ENCODE measurements around the gene PARP12. TPM values are rescaled to one million over a fixed set of nuclear protein-coding genes. Genes with fewer than 3 reads are reported as not detected.

The PARP12 gene
- total and polyA plus RNA-seq, 10 of the 15 experiments (the other 5 are each of a cell fraction or from before 2014, with no cell fraction given), result 0.98 to 51.8 (median 18.0) TPM

GRCh38 chr7:140057143-140057535 lies 5.6 kb downstream of the PARP12 start:
- H3K36me3 ChIP-seq (ENCODE audit: control insufficient read depth in 2 of 2, insufficient read depth in 2 of 2, low read length in 1 of 2), result no peaks in the 10 kb centered on the region; a peak in 1 of 4 replicates
- ChIA-PET POLR2A (no interaction called here), SMC1A (ENCODE audit: uncharacterized antibody, unreplicated experiment) (interaction anchor here (0.9 to 1.3 kb wide), 2 partner anchors 8 to 23 kb away, joined by 3 to 5 read pairs; no protein-coding TSS in a partner anchor), RAD21 (ENCODE audit: unreplicated experiment) (interaction anchor here (0.5 to 0.6 kb wide), 2 partner anchors 326 to 617 kb away, joined by 3 read pairs; no protein-coding TSS in a partner anchor), CTCF (interaction anchor here (1.0 kb wide), 1 partner anchor 411 kb away, joined by 4 read pairs; no protein-coding TSS in a partner anchor)
- H3K9me3 ChIP-seq (replicated peaks; ENCODE audit: control insufficient read depth, insufficient read depth, low read length), result no peaks in the 10 kb centered on the region
- WGBS (ENCODE audit: insufficient coverage, insufficient replicate concordance, low lambda C conversion rate, missing lambda C conversion rate), result 74% methylated on average over 3 of the region's 3 CpGs
- H3K27me3 ChIP-seq (replicated peaks in 1 of 2; ENCODE audit: control insufficient read depth in 2 of 2, insufficient read depth in 2 of 2, low read length in 1 of 2), result no peaks in the 10 kb centered on the region
- peaks cover 27% of the 10 kb centered on the region for H3K4me1 ChIP-seq (ENCODE audit: control insufficient read depth, insufficient read depth, low read length)
- H3K4me2 ChIP-seq (ENCODE audit: control insufficient read depth, insufficient read depth), result no peak overlapping the region
- intact Hi-C loops (cut with micrococcal nuclease; ENCODE audit: unreplicated experiment), result no loop called here
- no peak overlapping the region for H3K27ac ChIP-seq (ENCODE audit: control insufficient read depth, insufficient read depth)
- DNase-seq (ENCODE audit: low read depth, low spot score) (no peak), FAIRE-seq (no peak), ATAC-seq (no peak)
- H4K20me1 ChIP-seq (ENCODE audit: control insufficient read depth, insufficient read depth), result peaks cover 4% of the 10 kb centered on the region; the same call in 1 of the 2 replicates
- H2AFZ ChIP-seq (ENCODE audit: control insufficient read depth, low read depth, low read length), result no peak overlapping the region
- no peak overlapping the region for H3K4me3 ChIP-seq
- TF ChIP-seq SKIL (IDR thresholded peaks at IDR 0.05; ENCODE audit: low read depth, poor library complexity, severe bottlenecking), result no peak
- TF ChIP-seq RCOR1 (conservative IDR thresholded peaks at IDR 0.05; ENCODE audit: low read depth, low read length), result no peak
- no peak for TF ChIP-seq IRF3 (IDR thresholded peaks at IDR 0.05)
- no peak for TF ChIP-seq SREBF2 (IDR thresholded peaks at IDR 0.05; ENCODE audit: low read length)
- no peak for TF ChIP-seq E2F8 (IDR thresholded peaks at IDR 0.05; ENCODE audit: low read depth, partially characterized antibody)
- TF ChIP-seq NFYA (IDR thresholded peaks at IDR 0.05; ENCODE audit: borderline replicate concordance, low read depth, low read length), result no peak
- TF ChIP-seq NBN (IDR thresholded peaks at IDR 0.05), result no peak
- no peak for TF ChIP-seq SIX5 (IDR thresholded peaks at IDR 0.05; ENCODE audit: low read depth, low read length, severe bottlenecking)
- no peak for TF ChIP-seq LARP7 (IDR thresholded peaks at IDR 0.05)
- no peak for TF ChIP-seq TCF3 (IDR thresholded peaks at IDR 0.05; ENCODE audit: borderline replicate concordance, insufficient read depth, low read depth, low read length)
- no peak for TF ChIP-seq CTCF (IDR thresholded peaks at IDR 0.05 in 2 of 3, conservative IDR thresholded peaks at IDR 0.05 in 1 of 3; ENCODE audit: control insufficient read depth in 2 of 3, extremely low read depth in 1 of 3, insufficient read depth in 1 of 3, low read depth in 3 of 3, low read length in 3 of 3)
- TF ChIP-seq ZNF274 (IDR thresholded peaks at IDR 0.05; ENCODE audit: insufficient read depth, insufficient read length), result no peak
- no peak for TF ChIP-seq KAT2A (conservative IDR thresholded peaks at IDR 0.05; ENCODE audit: control insufficient read depth, low read depth, low read length)
- no TSS peak for BruUV-seq (replicated peaks)
- no peak overlapping the region for H3K9ac ChIP-seq (ENCODE audit: control insufficient read depth, insufficient read depth, low read length)
- in situ Hi-C loops (cut with MboI), result loop anchor here (10.0 kb wide), 1 partner anchor 942 kb away; no protein-coding TSS in a partner anchor
- H3K79me2 ChIP-seq (ENCODE audit: control insufficient read depth, insufficient read depth, low read length), result peaks cover 10% of the 10 kb centered on the region; the same call in 1 of the 2 replicates
